Immature natural killer cell (primary cell): ENCODE measurements around the gene XK. TPM values are rescaled to one million over a fixed set of nuclear protein-coding genes. Genes with fewer than 3 reads are reported as not detected.
A peak's percentile ranks its signal among the peaks of the same experiment; 100 is the strongest.

Experiments
- DNase-seq, 3 donors: peaks; one replicate each; pipeline ENCODE4 v3.0.0; 2022; ENCODE audit warnings: mixed read lengths in 1 of 3
- H3K27ac Mint-ChIP-seq, 6 donors: one replicate each; pipeline ENCODE4 v1.8.0; 2020; ENCODE audit warnings: mixed read lengths in 6 of 6, mild to moderate bottlenecking in 5 of 6, inconsistent platforms in 4 of 6, moderate library complexity in 3 of 6
- H3K27me3 Mint-ChIP-seq, 3 donors: one replicate each; pipeline ENCODE4 v1.8.0; 2020 to 2021; ENCODE audit warnings: low read depth in 3 of 3, mild to moderate bottlenecking in 3 of 3, mixed read lengths in 3 of 3, moderate library complexity in 3 of 3, inconsistent platforms in 1 of 3
- H3K36me3 Mint-ChIP-seq, 3 donors: one replicate each; pipeline ENCODE4 v1.8.0; 2020; ENCODE audit warnings: mixed read lengths in 3 of 3, inconsistent platforms in 2 of 3, mild to moderate bottlenecking in 2 of 3
- H3K4me1 Mint-ChIP-seq, 2 donors: one replicate each; pipeline ENCODE4 v1.8.0; 2020; ENCODE audit warnings: inconsistent platforms in 2 of 2, mild to moderate bottlenecking in 2 of 2, mixed read lengths in 2 of 2, moderate library complexity in 1 of 2
- H3K4me3 Mint-ChIP-seq, 5 donors: one replicate each; pipeline ENCODE4 v1.8.0; 2020; ENCODE audit warnings: mild to moderate bottlenecking in 5 of 5, mixed read lengths in 5 of 5, inconsistent platforms in 3 of 5, moderate library complexity in 3 of 5
- H3K9me3 Mint-ChIP-seq, 6 donors: one replicate each; pipeline ENCODE4 v1.8.0; 2020; ENCODE audit warnings: mild to moderate bottlenecking in 6 of 6, mixed read lengths in 6 of 6, inconsistent platforms in 4 of 6, moderate library complexity in 3 of 6
- polyA plus RNA-seq, 3 donors: library from polyadenylated mRNA; unstranded; fragments of 300-500 nt; fragmentation: Illumina TruSeq; gene quantifications; one replicate each; pipeline ENCODE4 v1.2.3, GENCODE V29; 2021

Gene XK
- polyA plus RNA-seq, 3 donors from 2014 or later, result 0.08 to 0.11 TPM; not detected in 1

DNA sequence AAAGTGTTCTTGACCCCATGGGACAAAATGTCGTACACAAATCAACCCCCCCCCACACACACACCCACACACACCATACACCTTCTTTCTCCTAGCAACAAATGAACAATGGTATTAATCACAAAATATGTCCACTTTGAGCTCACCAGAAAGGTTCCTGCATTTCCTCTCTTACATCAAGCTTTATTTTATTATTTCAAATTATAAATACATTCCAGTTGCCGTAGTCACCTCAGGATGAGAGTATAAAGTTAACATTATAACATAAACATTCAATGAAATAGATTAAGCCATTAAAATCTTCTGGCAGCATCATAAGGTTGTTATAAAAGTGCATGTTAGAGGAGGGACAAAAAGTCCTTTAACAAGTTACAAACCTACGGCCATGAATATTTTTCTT lies 7.3 kb downstream of the XK start:
- no peak overlapping the region for H3K4me3 Mint-ChIP-seq
- no peak for DNase-seq
- no peaks in the 10 kb centered on the region for H3K9me3 Mint-ChIP-seq
- H3K27ac Mint-ChIP-seq, result no peak overlapping the region
- peaks cover 0 to 4% (median 0%) of the 10 kb centered on the region in 3 donors for H3K27me3 Mint-ChIP-seq
- peaks cover 0 to 4% (median 0%) of the 10 kb centered on the region in 3 donors for H3K36me3 Mint-ChIP-seq
- H3K4me1 Mint-ChIP-seq, result no peaks in the 10 kb centered on the region

DNA sequence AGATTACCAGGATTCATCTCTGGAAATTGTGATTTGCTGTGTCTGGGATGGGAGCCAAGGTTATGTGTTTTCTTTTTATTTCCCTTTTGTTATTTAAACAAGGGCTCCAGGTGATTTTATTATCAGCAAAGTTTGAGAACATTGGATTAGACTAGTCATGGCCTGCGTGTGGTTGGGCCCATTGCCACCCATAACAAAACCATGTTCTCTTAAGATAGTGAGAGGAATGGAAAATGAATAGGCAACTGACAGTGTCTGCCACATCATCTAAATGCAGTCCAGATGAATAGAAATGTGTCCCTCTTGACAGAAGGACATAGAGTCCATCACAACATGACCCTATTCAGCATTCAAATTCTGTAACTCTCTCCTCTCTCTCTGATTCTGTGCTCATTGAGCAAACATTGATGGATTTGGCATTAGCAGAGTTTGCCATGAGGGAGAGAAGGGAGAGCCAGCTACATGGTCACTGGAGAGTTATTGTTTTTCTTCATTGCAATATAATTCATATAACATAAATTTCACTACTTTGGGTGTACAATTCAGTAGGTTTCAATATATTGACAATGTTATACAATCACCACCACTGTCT lies 11.7 kb downstream of the XK start:
- H3K36me3 Mint-ChIP-seq, result peaks cover 0 to 4% (median 0%) of the 10 kb centered on the region in 3 donors
- no peaks in the 10 kb centered on the region for H3K9me3 Mint-ChIP-seq
- H3K27me3 Mint-ChIP-seq, result peaks cover 0 to 3% (median 0%) of the 10 kb centered on the region in 3 donors
- no peak overlapping the region for H3K4me3 Mint-ChIP-seq
- no peaks in the 10 kb centered on the region for H3K4me1 Mint-ChIP-seq
- no peak for DNase-seq
- no peak overlapping the region for H3K27ac Mint-ChIP-seq

DNA sequence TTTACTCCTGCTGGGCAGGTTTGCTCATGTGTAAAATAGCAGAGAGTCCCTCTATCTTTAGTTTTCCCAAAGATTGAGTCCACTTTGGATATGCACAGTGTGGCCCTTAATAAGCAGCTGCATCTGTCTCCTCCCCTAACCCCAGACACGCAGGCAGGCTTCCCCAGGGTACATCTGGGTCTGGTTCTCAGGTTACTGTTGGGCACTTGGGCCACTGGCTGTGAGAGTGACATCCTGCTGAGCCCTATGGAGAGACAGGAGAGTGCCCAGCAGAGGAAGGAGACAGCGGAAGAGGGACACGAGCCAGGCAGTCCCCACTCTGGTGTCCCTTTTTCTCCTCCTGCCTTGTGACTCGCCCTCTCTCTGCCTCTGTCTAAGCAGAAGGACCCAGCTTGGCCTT lies 16.0 kb downstream of the XK start:
- DNase-seq, result no peak
- Mint-ChIP-seq H3K9me3 (no peaks in the 10 kb centered on the region), H3K4me1 (no peaks in the 10 kb centered on the region), H3K27me3 (peaks cover 0 to 3% (median 0%) of the 10 kb centered on the region in 3 donors), H3K4me3 (no peak overlapping the region), H3K27ac (no peak overlapping the region), H3K36me3 (no peaks in the 10 kb centered on the region)

DNA sequence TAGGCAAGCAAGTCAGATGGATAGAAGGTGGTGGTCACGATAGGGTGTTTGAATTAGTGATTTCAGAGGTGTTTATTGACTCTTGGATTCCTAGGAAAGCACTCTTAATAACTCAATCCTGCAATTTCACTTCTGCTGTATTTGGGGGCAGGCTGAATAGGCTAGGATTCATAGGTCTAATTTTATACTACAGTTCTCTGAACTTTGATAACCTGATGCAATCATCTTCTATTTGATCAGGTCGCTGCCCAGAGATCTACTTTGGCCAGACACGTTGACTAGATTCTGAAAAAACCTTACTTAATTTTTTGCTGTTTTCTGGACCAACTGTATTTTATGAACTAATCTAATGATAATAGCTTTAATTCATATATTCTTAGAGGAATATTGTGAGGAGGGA lies 26.4 kb downstream of the XK start:
- H3K4me3 Mint-ChIP-seq, result no peak overlapping the region
- H3K4me1 Mint-ChIP-seq, result no peaks in the 10 kb centered on the region
- H3K27ac Mint-ChIP-seq, result no peak overlapping the region
- DNase-seq, result no peak
- no peaks in the 10 kb centered on the region for H3K36me3 Mint-ChIP-seq
- H3K27me3 Mint-ChIP-seq, result peaks cover 0 to 9% (median 0%) of the 10 kb centered on the region in 3 donors
- H3K9me3 Mint-ChIP-seq, result peaks cover 0 to 1% (median 0%) of the 10 kb centered on the region in 6 donors

DNA sequence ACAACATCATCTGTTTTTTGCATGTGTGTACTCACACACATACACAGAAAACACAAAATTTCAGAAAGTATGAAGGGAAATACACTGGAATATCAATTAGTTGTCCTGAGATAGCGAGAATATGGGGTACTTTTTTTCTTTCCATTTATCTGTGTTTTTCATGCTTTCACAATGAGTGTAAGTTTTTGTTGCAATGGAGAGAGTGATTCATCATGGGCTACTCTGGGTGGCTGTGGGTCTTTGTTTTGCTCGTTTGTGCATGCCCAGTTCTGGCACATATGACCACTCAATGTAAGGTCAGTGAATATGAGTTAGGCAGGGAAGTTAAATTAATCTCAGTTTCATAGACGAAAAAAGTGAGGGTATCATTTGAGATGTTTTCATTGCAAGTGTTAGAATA lies 26.9 kb downstream of the XK start:
- Mint-ChIP-seq H3K36me3 (no peaks in the 10 kb centered on the region), H3K9me3 (peaks cover 0 to 2% (median 0%) of the 10 kb centered on the region in 6 donors), H3K27me3 (peaks cover 0 to 9% (median 0%) of the 10 kb centered on the region in 3 donors), H3K27ac (no peak overlapping the region), H3K4me3 (no peak overlapping the region), H3K4me1 (no peaks in the 10 kb centered on the region)
- DNase-seq, result no peak

DNA sequence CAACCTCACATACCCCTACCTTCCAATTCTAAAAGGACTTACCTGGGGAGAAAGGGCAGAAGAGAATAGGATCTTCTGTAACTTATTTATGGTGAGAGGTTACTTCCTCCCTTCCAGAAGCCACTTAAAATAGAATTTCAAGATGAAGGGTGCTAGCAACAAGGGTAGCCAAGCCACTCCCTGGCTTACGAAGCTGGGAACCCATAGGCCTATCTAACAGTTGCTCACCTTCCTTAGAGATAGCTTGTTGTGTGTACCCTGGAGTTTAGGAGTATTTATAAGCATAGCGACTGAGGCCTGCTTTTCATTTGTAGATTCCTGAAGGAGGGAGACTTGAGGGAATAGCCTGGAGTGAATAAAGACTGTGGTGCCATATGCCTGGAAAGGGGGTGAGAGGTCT lies 28.9 kb downstream of the XK start:
- Mint-ChIP-seq H3K4me3 (no peak overlapping the region), H3K36me3 (no peaks in the 10 kb centered on the region), H3K27ac (no peak overlapping the region), H3K27me3 (peaks cover 0 to 5% (median 0%) of the 10 kb centered on the region in 3 donors), H3K9me3 (peaks cover 0 to 5% (median 3%) of the 10 kb centered on the region in 6 donors), H3K4me1 (no peaks in the 10 kb centered on the region)
- DNase-seq, result no peak

DNA sequence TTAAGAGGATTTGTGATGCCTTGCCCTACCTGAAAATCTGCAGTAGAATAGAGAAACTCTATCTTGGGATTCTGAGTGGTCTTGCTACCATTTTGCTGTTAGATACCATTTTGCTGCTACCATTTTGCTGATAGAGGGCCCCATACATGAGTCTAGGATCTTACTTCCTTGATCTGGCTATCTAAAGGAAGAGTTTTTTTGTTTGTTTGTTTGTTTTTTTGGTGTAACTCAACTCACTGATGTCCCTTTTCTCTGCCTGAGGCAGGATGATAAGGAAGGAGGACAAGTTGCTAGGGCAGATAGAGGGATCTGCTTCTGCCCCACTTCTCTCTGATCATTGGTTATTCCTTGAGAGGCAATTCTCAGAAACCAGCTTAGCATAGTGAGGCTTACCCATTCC lies 31.0 kb downstream of the XK start:
- Mint-ChIP-seq H3K4me3 (no peak overlapping the region), H3K9me3 (peaks cover 0 to 5% (median 3%) of the 10 kb centered on the region in 6 donors), H3K36me3 (no peaks in the 10 kb centered on the region), H3K27ac (no peak overlapping the region), H3K27me3 (peaks cover 0 to 9% (median 0%) of the 10 kb centered on the region in 3 donors), H3K4me1 (no peaks in the 10 kb centered on the region)
- no peak for DNase-seq

DNA sequence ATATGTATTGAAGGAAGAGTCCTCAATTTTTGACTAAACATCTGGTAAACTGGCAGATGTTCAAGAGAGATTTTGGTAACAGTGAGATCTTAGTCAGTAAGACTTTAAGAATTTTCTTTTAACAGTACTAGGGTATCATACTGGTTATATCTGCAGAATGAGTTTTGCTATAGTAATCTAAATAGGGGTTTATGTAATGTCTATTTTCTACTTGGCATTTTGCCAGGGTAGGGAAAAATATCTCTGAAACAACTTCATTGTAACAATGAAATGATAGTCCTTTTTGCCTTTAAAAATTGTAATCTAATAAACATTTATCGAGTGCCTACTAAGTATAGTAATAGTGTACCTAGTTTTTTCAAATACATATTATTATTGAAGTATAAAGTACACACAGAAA lies 32.1 kb downstream of the XK start:
- Mint-ChIP-seq H3K9me3 (peaks cover 0 to 5% (median 3%) of the 10 kb centered on the region in 6 donors), H3K4me1 (no peaks in the 10 kb centered on the region), H3K36me3 (no peaks in the 10 kb centered on the region), H3K27ac (no peak overlapping the region), H3K27me3 (peaks cover 0 to 12% (median 2%) of the 10 kb centered on the region in 3 donors), H3K4me3 (no peak overlapping the region)
- no peak for DNase-seq

DNA sequence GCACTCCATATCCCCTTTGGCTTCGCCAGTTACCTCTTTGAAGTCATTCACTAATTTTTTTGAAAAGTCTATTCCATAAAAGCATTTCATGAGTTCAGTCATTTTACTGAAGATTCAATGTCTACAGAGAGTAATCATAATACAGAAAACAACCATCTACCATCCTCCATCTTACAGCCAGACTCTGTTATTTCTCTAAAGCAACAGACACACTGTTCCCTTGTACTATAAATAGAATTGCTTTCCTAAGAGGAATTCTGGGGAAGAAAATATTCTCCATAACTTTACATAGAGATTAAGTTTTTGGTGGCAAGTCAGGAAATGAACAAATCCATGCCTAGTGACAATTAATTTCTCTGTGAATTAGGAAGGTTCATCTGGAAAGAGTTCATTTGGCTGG lies 37.0 kb downstream of the XK start:
- H3K27me3 Mint-ChIP-seq, result peaks cover 3 to 12% (median 8%) of the 10 kb centered on the region in 3 donors
- H3K27ac Mint-ChIP-seq, result no peak overlapping the region
- no peak overlapping the region for H3K4me3 Mint-ChIP-seq
- no peak for DNase-seq
- no peaks in the 10 kb centered on the region for H3K36me3 Mint-ChIP-seq
- H3K9me3 Mint-ChIP-seq, result peaks cover 0 to 5% (median 2%) of the 10 kb centered on the region in 6 donors
- H3K4me1 Mint-ChIP-seq, result no peaks in the 10 kb centered on the region

DNA sequence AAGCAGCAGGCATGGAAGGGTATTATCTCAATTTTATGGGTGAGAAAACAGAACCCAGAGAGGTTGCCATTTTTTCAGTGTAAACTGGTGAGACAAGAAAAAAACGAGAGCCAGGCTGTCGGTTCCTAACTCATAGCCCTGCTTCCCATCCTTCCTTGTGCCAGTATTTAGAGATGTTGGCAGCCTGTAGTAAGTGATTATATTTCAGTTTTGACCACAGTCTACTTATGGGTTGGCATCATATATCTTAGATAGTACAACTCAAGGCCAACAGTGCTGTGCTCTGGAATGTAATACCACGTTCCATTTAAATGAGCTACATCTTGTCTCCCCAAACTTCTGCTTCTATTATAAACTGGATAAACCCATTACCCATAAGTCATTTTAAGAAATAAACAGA lies 40.8 kb downstream of the XK start:
- Mint-ChIP-seq H3K27me3 (peaks cover 3 to 8% (median 8%) of the 10 kb centered on the region in 3 donors), H3K27ac (no peak overlapping the region)

DNA sequence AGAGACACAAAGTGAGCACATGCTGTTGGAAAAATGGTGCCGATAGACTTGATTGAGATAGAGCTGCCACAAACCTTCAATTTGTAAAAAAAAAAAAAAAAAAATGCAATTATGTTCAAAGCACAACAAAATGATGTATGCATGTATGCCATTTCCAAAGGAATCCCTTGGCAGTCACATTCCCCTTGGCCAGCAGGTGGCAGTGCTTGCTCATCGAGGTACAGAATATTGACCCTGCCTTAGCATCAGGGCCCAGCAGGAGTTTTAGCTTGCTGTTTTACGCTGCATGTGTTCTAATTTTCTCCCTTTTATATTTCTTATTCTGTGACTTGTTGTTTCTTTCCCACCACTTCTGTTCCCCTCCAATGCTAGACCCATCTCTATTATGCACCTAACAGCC lies 59.8 kb downstream of the XK start:
- Mint-ChIP-seq H3K36me3 (no peaks in the 10 kb centered on the region), H3K4me1 (peaks cover 17 to 19% of the 10 kb centered on the region in 2 donors), H3K27me3 (peaks cover 2 to 11% (median 9%) of the 10 kb centered on the region in 3 donors), H3K9me3 (no peaks in the 10 kb centered on the region), H3K4me3 (peak overlapping the region in 1 of 5 donors; percentile 42), H3K27ac (peak overlapping the region in 2 of 6 donors; percentile 15 to 23)
- peak; percentile 60 to 72 (median 64) for DNase-seq

More for the DNA sequence above, 40.8 kb downstream of the XK start:
- Mint-ChIP-seq H3K4me3 (no peak overlapping the region), H3K9me3 (no peaks in the 10 kb centered on the region), H3K4me1 (no peaks in the 10 kb centered on the region), H3K36me3 (no peaks in the 10 kb centered on the region)
- DNase-seq, result no peak

DNA sequence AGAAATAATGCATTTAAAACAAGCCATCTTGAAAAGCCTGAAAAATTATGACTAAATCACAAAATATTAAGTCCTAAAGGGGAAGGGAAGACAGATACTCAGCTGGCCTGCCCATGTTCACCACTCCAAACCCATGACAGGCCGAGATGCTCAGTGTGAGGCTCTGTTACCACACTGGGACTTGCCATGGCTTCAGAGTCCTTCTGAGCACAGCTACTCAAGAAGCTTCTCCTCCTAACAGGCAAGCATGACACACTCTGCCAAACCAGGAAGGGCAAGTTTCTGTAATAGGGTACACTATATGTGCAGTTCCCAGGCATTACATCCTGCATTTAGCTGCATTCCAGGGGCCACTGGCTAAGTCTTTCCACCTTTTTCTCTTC lies 60.2 kb downstream of the XK start:
- no peak for DNase-seq
- H3K4me3 Mint-ChIP-seq, result peak overlapping the region in 4 of 5 donors; percentile 14 to 66 (median 46)
- H3K27me3 Mint-ChIP-seq, result peaks cover 2 to 9% (median 6%) of the 10 kb centered on the region in 3 donors
- peak overlapping the region in 3 of 6 donors; percentile 20 to 70 (median 28) for H3K27ac Mint-ChIP-seq
- H3K36me3 Mint-ChIP-seq, result no peaks in the 10 kb centered on the region
- peaks cover 17 to 19% of the 10 kb centered on the region in 2 donors for H3K4me1 Mint-ChIP-seq
- no peaks in the 10 kb centered on the region for H3K9me3 Mint-ChIP-seq

DNA sequence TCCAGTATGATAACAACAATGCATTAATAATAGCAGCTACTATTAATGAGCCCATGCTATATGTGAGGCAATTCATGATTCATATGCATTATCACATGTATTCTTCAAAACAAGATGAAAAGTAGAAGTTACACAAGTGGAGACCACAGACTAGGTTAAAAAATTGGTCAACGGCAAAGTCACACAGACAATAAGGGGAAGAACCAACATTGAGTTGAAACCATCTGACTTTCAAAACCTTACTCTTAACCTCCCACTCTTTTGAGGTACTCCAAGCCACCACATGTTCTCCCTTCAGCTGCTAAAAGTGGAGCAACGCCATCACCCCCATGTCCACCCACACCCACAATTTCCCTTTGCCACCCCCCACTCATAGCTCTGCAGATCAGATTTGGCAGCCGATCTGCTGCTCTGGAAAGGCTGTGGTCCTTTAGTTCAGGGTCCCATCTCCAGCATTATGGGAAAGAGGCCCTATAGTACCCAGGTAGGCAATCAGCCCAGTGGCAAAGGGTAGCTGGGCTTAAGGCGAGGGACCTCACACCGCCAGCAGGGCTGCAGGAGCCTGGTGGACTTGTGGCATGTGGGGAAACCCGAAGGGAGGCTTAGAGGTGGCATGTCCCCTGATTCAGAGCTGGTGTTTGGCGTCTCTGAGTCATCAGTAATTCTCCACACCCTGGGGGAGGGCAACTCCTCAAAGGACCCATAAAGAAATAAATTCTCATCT lies 60.8 kb downstream of the XK start:
- H3K27me3 Mint-ChIP-seq, result peaks cover 2 to 9% (median 6%) of the 10 kb centered on the region in 3 donors
- H3K27ac Mint-ChIP-seq, result peak overlapping the region in 4 of 6 donors; percentile 13 to 70 (median 52)
- H3K9me3 Mint-ChIP-seq, result no peaks in the 10 kb centered on the region
- H3K4me1 Mint-ChIP-seq, result peaks cover 17 to 19% of the 10 kb centered on the region in 2 donors
- peak in 2 of 3 donors; percentile 18 to 19 for DNase-seq
- H3K4me3 Mint-ChIP-seq, result peak overlapping the region in 4 of 5 donors; percentile 27 to 66 (median 46)
- H3K36me3 Mint-ChIP-seq, result no peaks in the 10 kb centered on the region

DNA sequence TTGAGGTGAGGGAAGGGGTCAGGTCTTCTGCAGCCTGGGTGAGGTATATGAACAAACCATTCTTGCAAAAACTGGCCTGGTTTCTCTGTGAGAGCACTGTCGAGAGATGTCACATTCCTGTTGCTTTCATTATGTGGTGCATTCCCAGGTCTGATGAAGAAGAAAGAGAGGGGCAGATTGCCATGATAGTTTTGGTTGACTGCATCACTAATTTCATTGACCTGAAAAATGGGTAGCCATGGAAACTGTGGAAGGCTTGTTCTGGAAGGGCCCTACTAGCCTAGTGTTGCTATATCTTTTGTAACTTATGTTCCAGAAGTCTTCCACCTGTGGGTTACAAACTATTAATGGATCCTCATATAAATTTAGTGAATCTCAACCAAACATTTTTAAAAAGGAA lies 61.4 kb downstream of the XK start:
- Mint-ChIP-seq H3K27ac (peak overlapping the region in 3 of 6 donors; percentile 13 to 62 (median 43)), H3K9me3 (no peaks in the 10 kb centered on the region), H3K27me3 (peaks cover 3 to 6% (median 6%) of the 10 kb centered on the region in 3 donors), H3K36me3 (no peaks in the 10 kb centered on the region), H3K4me1 (peaks cover 17 to 19% of the 10 kb centered on the region in 2 donors), H3K4me3 (peak overlapping the region in 3 of 5 donors; percentile 1 to 30 (median 27))
- no peak for DNase-seq
